IMR-90 (cell line): ENCODE measurements around the gene SYT17. TPM values are rescaled to one million over a fixed set of nuclear protein-coding genes. Genes with fewer than 3 reads are reported as not detected.

ENCODE experiments used
- ATAC-seq: fragments of 200-7000 bp; cut with Tn5 transposase; 2 replicates; pipeline ENCODE4 v1.9.1; 2020; ENCODE audit warnings: low read depth, mild to moderate bottlenecking, moderate library complexity
- BruUV-seq: library from RNA; stranded (reverse); fragments of 400-500 nt; replicated peaks from 2 replicates; lab custom pipeline; 2021; lab: Mats Ljungman, UMichigan
- CTCF ChIA-PET: fragments of 300-600 bp; formaldehyde crosslinking; extraction: SDS; loops from one replicate; lab custom pipeline; 2021; ENCODE audit warnings: antibody characterized with exemption; lab: Yijun Ruan, JAX
- POLR2A ChIA-PET: fragments of 300-600 bp; sonication (Branson Sonifier 250); formaldehyde crosslinking; loops from one replicate; lab custom pipeline; 2022; ENCODE audit warnings: antibody characterized with exemption; ENCODE audit not compliant: unreplicated experiment; lab: Charles Lee
- DNase-seq: peaks from one replicate; pipeline ENCODE4 v3.0.0; 2013
- H2AFZ ChIP-seq: replicated peaks from 2 replicates; pipeline ENCODE3; 2013; ENCODE audit warnings: low read length, mild to moderate bottlenecking; ENCODE audit not compliant: poor library complexity
- H2AK5ac ChIP-seq: 2 replicates; pipeline ENCODE4 v1.6.1; 2013; ENCODE audit warnings: low read depth, low read length, inconsistent platforms
- H2AK9ac ChIP-seq: replicated peaks from 2 replicates; pipeline ENCODE3; 2013; ENCODE audit warnings: mild to moderate bottlenecking, low read depth, low read length, moderate library complexity; ENCODE audit not compliant: poor library complexity
- H2BK120ac ChIP-seq: 2 replicates; pipeline ENCODE4 v1.6.1; 2013; ENCODE audit warnings: low read depth, low read length, inconsistent platforms
- H2BK15ac ChIP-seq: 3 replicates; pipeline ENCODE4 v1.6.1; 2013; ENCODE audit warnings: low read depth, low read length, inconsistent platforms
- H2BK20ac ChIP-seq: 2 replicates; pipeline ENCODE4 v1.6.1; 2013; ENCODE audit warnings: low read depth, mild to moderate bottlenecking, inconsistent platforms, low read length, moderate library complexity
- H2BK5ac ChIP-seq: 2 replicates; pipeline ENCODE4 v1.6.1; 2013; ENCODE audit warnings: mild to moderate bottlenecking, low read depth, low read length, inconsistent platforms; ENCODE audit not compliant: poor library complexity, severe bottlenecking
- H3K14ac ChIP-seq: replicated peaks from 2 replicates; pipeline ENCODE4 v1.6.1; 2013; ENCODE audit warnings: low read depth, low read length, inconsistent platforms
- H3K18ac ChIP-seq: 2 replicates; pipeline ENCODE4 v1.6.1; 2013; ENCODE audit warnings: low read depth, low read length, control low read depth
- H3K23ac ChIP-seq: 2 replicates; pipeline ENCODE4 v1.6.1; 2013; ENCODE audit warnings: low read depth, low read length, inconsistent platforms
- H3K27ac ChIP-seq: 2 replicates; pipeline ENCODE4 v1.5.1; 2013; ENCODE audit warnings: mild to moderate bottlenecking, control low read depth, low read length; ENCODE audit not compliant: insufficient read depth
- H3K27me3 ChIP-seq: 2 replicates; pipeline ENCODE4 v1.6.1; 2013; ENCODE audit warnings: low read length; ENCODE audit not compliant: control insufficient read depth, insufficient read depth
- H3K36me3 ChIP-seq: 2 replicates; pipeline ENCODE4 v1.6.1; 2013; ENCODE audit warnings: low read length, mixed read lengths; ENCODE audit not compliant: control insufficient read depth, insufficient read depth
- H3K4ac ChIP-seq: 2 replicates; pipeline ENCODE4 v1.6.1; 2013; ENCODE audit warnings: low read depth, low read length, inconsistent platforms
- H3K4me1 ChIP-seq: 2 replicates; pipeline ENCODE4 v1.6.1; 2013; ENCODE audit warnings: low read length, mixed read lengths; ENCODE audit not compliant: control insufficient read depth, insufficient read depth
- H3K4me2 ChIP-seq: 2 replicates; pipeline ENCODE4 v1.6.1; 2013; ENCODE audit warnings: low read depth, mild to moderate bottlenecking, control low read depth, low read length, moderate library complexity
- H3K4me3 ChIP-seq: 2 replicates; pipeline ENCODE4 v1.5.1; 2013; ENCODE audit warnings: low read depth, mild to moderate bottlenecking, control low read depth, low read length, moderate library complexity; ENCODE audit not compliant: insufficient read depth
- H3K56ac ChIP-seq: 2 replicates; pipeline ENCODE4 v1.6.1; 2013; ENCODE audit warnings: low read length, inconsistent platforms; ENCODE audit not compliant: insufficient read depth; ENCODE audit errors: extremely low read depth
- H3K79me1 ChIP-seq, 2 experiments: 2 replicates each; pipeline ENCODE4 v1.6.1; 2013; ENCODE audit warnings: low read length in 2 of 2, inconsistent platforms in 1 of 2, low read depth in 1 of 2
- H3K9ac ChIP-seq: 2 replicates; pipeline ENCODE4 v1.6.1; 2013; ENCODE audit warnings: low read depth, low read length, control low read depth
- H3K9me1 ChIP-seq: 2 replicates; pipeline ENCODE4 v1.6.1; 2013; ENCODE audit warnings: low read length, inconsistent platforms; ENCODE audit not compliant: insufficient read depth
- H3K9me3 ChIP-seq: 2 replicates; pipeline ENCODE4 v1.6.1; 2013; ENCODE audit warnings: low read length; ENCODE audit not compliant: control insufficient read depth, insufficient read depth
- H4K20me1 ChIP-seq: 2 replicates; pipeline ENCODE4 v1.6.1; 2013; ENCODE audit warnings: low read length, inconsistent platforms; ENCODE audit not compliant: insufficient read depth
- H4K5ac ChIP-seq: 2 replicates; pipeline ENCODE4 v1.6.1; 2013; ENCODE audit warnings: mild to moderate bottlenecking, low read depth, low read length, control low read depth
- H4K8ac ChIP-seq, 2 experiments: 2 replicates each; pipeline ENCODE4 v1.6.1; 2013; ENCODE audit warnings: low read depth in 2 of 2, low read length in 2 of 2, control low read depth in 1 of 2, inconsistent platforms in 1 of 2
- H4K91ac ChIP-seq: 2 replicates; pipeline ENCODE4 v1.6.1; 2013; ENCODE audit warnings: low read depth, low read length, inconsistent platforms; ENCODE audit not compliant: insufficient read depth
- BHLHE40 ChIP-seq: fragments of 150-350 bp; IDR thresholded peaks from 2 replicates; pipeline ENCODE4 v1.6.1; 2016; ENCODE audit warnings: mild to moderate bottlenecking, low read depth, low read length
- CEBPB ChIP-seq: IDR thresholded peaks from 2 replicates; pipeline ENCODE4 v1.6.1; 2012; ENCODE audit warnings: low read depth, low read length, improper control_type of control experiment
- CHD1 ChIP-seq: IDR thresholded peaks from 2 replicates; pipeline ENCODE4 v1.6.1; 2012; ENCODE audit warnings: low read depth, low read length, improper control_type of control experiment
- FOS ChIP-seq: fragments of 150-350 bp; IDR thresholded peaks from 2 replicates; pipeline ENCODE4 v1.6.1; 2016; ENCODE audit warnings: low read depth, low read length
- MAFK ChIP-seq: IDR thresholded peaks from 2 replicates; pipeline ENCODE4 v1.6.1; 2012; ENCODE audit warnings: low read depth, low read length, improper control_type of control experiment
- MAZ ChIP-seq: IDR thresholded peaks from 2 replicates; pipeline ENCODE4 v1.6.1; 2012; ENCODE audit warnings: low read depth, mild to moderate bottlenecking, low read length, improper control_type of control experiment, moderate library complexity, borderline replicate concordance
- MXI1 ChIP-seq: IDR thresholded peaks from 2 replicates; pipeline ENCODE4 v1.6.1; 2012; ENCODE audit warnings: low read depth, mild to moderate bottlenecking, low read length, moderate library complexity, borderline replicate concordance
- NFE2L2 ChIP-seq: fragments of 150-350 bp; IDR thresholded peaks from 2 replicates; pipeline ENCODE4 v1.6.1; 2016; ENCODE audit warnings: low read depth, mild to moderate bottlenecking, low read length
- POLR2A ChIP-seq: IDR thresholded peaks from 2 replicates; pipeline ENCODE4 v1.6.1; 2012; ENCODE audit warnings: mild to moderate bottlenecking, low read depth, low read length
- RAD21 ChIP-seq: IDR thresholded peaks from 2 replicates; pipeline ENCODE4 v1.6.1; 2012; ENCODE audit warnings: low read length, improper control_type of control experiment
- RCOR1 ChIP-seq: IDR thresholded peaks from 2 replicates; pipeline ENCODE4 v1.6.1; 2012; ENCODE audit warnings: mild to moderate bottlenecking, low read length, improper control_type of control experiment; ENCODE audit not compliant: insufficient replicate concordance
- RFX5 ChIP-seq: IDR thresholded peaks from 2 replicates; pipeline ENCODE4 v1.8.0; 2012; ENCODE audit warnings: low read depth, mild to moderate bottlenecking, low read length, moderate library complexity
- SMC3 ChIP-seq: fragments of 150-350 bp; IDR thresholded peaks from 2 replicates; pipeline ENCODE4 v1.6.1; 2016; ENCODE audit warnings: low read depth, mild to moderate bottlenecking, antibody characterized with exemption, low read length, moderate library complexity
- WGBS, 2 experiments: methylation state at CpG; one replicate each; pipeline versions ENCODE4 v1.1.5 to v1.1.7; 2013; ENCODE audit warnings: missing lambda C conversion rate in 2 of 2; ENCODE audit not compliant: insufficient read length in 1 of 2; ENCODE audit errors: extremely low coverage in 2 of 2; 5-methylcytosine and 5-hydroxymethylcytosine counted together
- dilution Hi-C: fragments of 300-500 bp; cut with HindIII; formaldehyde crosslinking; loops from one replicate; pipeline ENCODE4 v1.14.3; 2018; ENCODE audit warnings: low sequenced_read_pairs; ENCODE audit not compliant: unreplicated experiment
- in situ Hi-C: fragments of 300-500 bp; cut with MboI; formaldehyde crosslinking; loops from 3 replicates; pipeline ENCODE4 v1.14.3; 2019; ENCODE audit warnings: low sequenced_read_pairs, inconsistent platforms, mixed read lengths
- intact Hi-C: fragments of 100-400 bp; cut with micrococcal nuclease; formaldehyde crosslinking; loops from 2 replicates; pipeline ENCODE4 v1.10.0; 2022
- polyA plus RNA-seq, 3 experiments: library from polyadenylated mRNA; depleted of rRNA; stranded (reverse); fragments of >200 nt; gene quantifications; 2 replicates each; pipeline ENCODE4 v1.2.3, GENCODE V29; 2012; ENCODE audit warnings: low replicate concordance in 1 of 3
- total RNA-seq: library from RNA; depleted of rRNA; stranded (reverse); fragments of >200 nt; gene quantifications from 2 replicates; pipeline ENCODE4 v1.2.3, GENCODE V29; 2012
- TF ChIP-seq, protein P1 (sequence below): fragments of 150-350 bp; IDR thresholded peaks from 2 replicates; pipeline ENCODE4 v1.6.1; 2017; ENCODE audit warnings: mild to moderate bottlenecking, antibody characterized with exemption, low read length, low read depth
- TF ChIP-seq, protein P2 (sequence below): conservative IDR thresholded peaks from 2 replicates; pipeline ENCODE4 v1.5.1; 2012; ENCODE audit warnings: mild to moderate bottlenecking, low read depth, low read length, improper control_type of control experiment
- TF ChIP-seq, protein P3 (sequence below): fragments of 150-350 bp; IDR thresholded peaks from 2 replicates; pipeline ENCODE4 v1.6.1; 2016; ENCODE audit warnings: low read depth, mild to moderate bottlenecking, low read length, moderate library complexity, borderline replicate concordance

Gene SYT17
- total and polyA plus RNA-seq, 2 of the 4 experiments (the other 2 are of a cell fraction): not detected

DNA sequence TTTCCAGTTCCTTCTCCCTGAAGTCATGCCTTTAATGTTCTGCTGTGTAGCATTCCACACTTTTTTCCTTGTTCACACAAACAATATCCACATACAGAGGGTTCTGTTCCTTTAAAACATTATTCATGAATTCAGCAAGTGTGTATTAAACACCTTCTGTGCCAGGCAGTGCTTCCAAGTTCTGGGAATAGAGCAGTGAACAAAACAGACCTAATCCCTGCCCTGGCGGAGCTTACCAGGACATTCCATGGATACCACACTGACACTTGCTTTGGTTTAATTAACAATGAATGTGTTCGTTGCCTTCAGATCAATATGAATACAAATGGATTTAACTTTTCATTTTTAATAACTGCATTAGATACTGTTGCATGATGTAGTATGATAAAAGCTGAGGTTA, 59.6 kb downstream of the SYT17 start:
- H3K56ac ChIP-seq: no peak overlapping the region
- WGBS, 2 experiments: no CpG with 5 or more reads among the region's 2 CpGs
- no peak overlapping the region for H4K91ac ChIP-seq
- H2BK5ac ChIP-seq: no peak overlapping the region
- no peak overlapping the region for H4K8ac ChIP-seq
- intact Hi-C loops (no loop called here), in situ Hi-C loops (no loop called here), dilution Hi-C loops (no loop called here)
- ATAC-seq (peak; percentile 37), DNase-seq (no peak)
- no peak overlapping the region for H3K4ac ChIP-seq
- H4K5ac ChIP-seq: no peak overlapping the region
- no peak overlapping the region for H3K18ac ChIP-seq
- H3K4me2 ChIP-seq: no peak overlapping the region
- H2AK9ac ChIP-seq: no peak overlapping the region
- H3K4me1 ChIP-seq: peaks cover 4% of the 10 kb centered on the region
- H3K36me3 ChIP-seq: no peaks in the 10 kb centered on the region
- H3K4me3 ChIP-seq: no peak overlapping the region
- no peaks in the 10 kb centered on the region for H3K27me3 ChIP-seq
- BruUV-seq: no TSS peak
- H3K23ac ChIP-seq: no peak overlapping the region
- no peak overlapping the region for H3K27ac ChIP-seq
- TF ChIP-seq MXI1 (no peak), RAD21 (no peak), CEBPB (no peak), RFX5 (no peak), CHD1 (no peak), MAFK (no peak), POLR2A (no peak), BHLHE40 (no peak), NFE2L2 (no peak), SMC3 (no peak), RCOR1 (no peak), MAZ (no peak), FOS (no peak)
- TF ChIP-seq, protein P1, sequence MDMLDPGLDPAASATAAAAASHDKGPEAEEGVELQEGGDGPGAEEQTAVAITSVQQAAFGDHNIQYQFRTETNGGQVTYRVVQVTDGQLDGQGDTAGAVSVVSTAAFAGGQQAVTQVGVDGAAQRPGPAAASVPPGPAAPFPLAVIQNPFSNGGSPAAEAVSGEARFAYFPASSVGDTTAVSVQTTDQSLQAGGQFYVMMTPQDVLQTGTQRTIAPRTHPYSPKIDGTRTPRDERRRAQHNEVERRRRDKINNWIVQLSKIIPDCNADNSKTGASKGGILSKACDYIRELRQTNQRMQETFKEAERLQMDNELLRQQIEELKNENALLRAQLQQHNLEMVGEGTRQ: no peak
- TF ChIP-seq, protein P2, sequence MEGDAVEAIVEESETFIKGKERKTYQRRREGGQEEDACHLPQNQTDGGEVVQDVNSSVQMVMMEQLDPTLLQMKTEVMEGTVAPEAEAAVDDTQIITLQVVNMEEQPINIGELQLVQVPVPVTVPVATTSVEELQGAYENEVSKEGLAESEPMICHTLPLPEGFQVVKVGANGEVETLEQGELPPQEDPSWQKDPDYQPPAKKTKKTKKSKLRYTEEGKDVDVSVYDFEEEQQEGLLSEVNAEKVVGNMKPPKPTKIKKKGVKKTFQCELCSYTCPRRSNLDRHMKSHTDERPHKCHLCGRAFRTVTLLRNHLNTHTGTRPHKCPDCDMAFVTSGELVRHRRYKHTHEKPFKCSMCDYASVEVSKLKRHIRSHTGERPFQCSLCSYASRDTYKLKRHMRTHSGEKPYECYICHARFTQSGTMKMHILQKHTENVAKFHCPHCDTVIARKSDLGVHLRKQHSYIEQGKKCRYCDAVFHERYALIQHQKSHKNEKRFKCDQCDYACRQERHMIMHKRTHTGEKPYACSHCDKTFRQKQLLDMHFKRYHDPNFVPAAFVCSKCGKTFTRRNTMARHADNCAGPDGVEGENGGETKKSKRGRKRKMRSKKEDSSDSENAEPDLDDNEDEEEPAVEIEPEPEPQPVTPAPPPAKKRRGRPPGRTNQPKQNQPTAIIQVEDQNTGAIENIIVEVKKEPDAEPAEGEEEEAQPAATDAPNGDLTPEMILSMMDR: no peak
- TF ChIP-seq, protein P3, sequence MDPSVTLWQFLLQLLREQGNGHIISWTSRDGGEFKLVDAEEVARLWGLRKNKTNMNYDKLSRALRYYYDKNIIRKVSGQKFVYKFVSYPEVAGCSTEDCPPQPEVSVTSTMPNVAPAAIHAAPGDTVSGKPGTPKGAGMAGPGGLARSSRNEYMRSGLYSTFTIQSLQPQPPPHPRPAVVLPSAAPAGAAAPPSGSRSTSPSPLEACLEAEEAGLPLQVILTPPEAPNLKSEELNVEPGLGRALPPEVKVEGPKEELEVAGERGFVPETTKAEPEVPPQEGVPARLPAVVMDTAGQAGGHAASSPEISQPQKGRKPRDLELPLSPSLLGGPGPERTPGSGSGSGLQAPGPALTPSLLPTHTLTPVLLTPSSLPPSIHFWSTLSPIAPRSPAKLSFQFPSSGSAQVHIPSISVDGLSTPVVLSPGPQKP: no peak
- no peak overlapping the region for H3K9ac ChIP-seq
- no peak overlapping the region for H2BK15ac ChIP-seq
- no peaks in the 10 kb centered on the region for H3K79me1 ChIP-seq
- ChIA-PET POLR2A (no interaction called here), CTCF (no interaction called here)
- H3K14ac ChIP-seq: no peak overlapping the region
- no peaks in the 10 kb centered on the region for H3K9me1 ChIP-seq
- no peak overlapping the region for H2BK20ac ChIP-seq
- no peak overlapping the region for H2AK5ac ChIP-seq
- no peak overlapping the region for H2BK120ac ChIP-seq
- no peak overlapping the region for H2AFZ ChIP-seq
- no peaks in the 10 kb centered on the region for H3K9me3 ChIP-seq
- no peaks in the 10 kb centered on the region for H4K20me1 ChIP-seq
